Measurements from ENCODE around the gene PGGT1B.
A peak's percentile ranks its signal among the peaks of the same experiment; 100 is the strongest.

The PGGT1B gene

GRCh38 chr5:115262321-115263077 lies at the start of gene PGGT1B:
TSS of gene PGGT1B (minus strand) at chr5:115262877. CDS start at chr5:115262851, 26 bp downstream.
- TF ChIP-seq CEBPB (IDR thresholded peaks at IDR 0.05) = no peak
- TF ChIP-seq ZBTB7A (IDR thresholded peaks at IDR 0.05; ENCODE audit: low read depth) = no peak
- TF ChIP-seq YY1 (IDR thresholded peaks at IDR 0.05; ENCODE audit: low read depth) = peak; percentile 94
- TF ChIP-seq MAX (IDR thresholded peaks at IDR 0.05) = peak; percentile 78
- peak; percentile 28 for TF ChIP-seq TCF12 (IDR thresholded peaks at IDR 0.05; ENCODE audit: low read depth)
- no peak for TF ChIP-seq FOXM1 (IDR thresholded peaks at IDR 0.05; ENCODE audit: borderline replicate concordance, low read depth)
- no peak for TF ChIP-seq TEAD4 (IDR thresholded peaks at IDR 0.05)
- no peak for TF ChIP-seq REST (IDR thresholded peaks at IDR 0.05; ENCODE audit: low read depth)
- TF ChIP-seq RAD21 (IDR thresholded peaks at IDR 0.05; ENCODE audit: low read depth) = no peak
- TF ChIP-seq EGR1 (IDR thresholded peaks at IDR 0.05) = no peak
- TF ChIP-seq CREB1 (IDR thresholded peaks at IDR 0.05; ENCODE audit: low read depth) = peak; percentile 64; the same call in 1 of the 2 replicates
- peak; percentile 30; the same call in 1 of the 2 replicates for TF ChIP-seq NFIC (IDR thresholded peaks at IDR 0.05)
- TF ChIP-seq USF1 (IDR thresholded peaks at IDR 0.05) = no peak
- peak; percentile 95 for TF ChIP-seq TAF1 (IDR thresholded peaks at IDR 0.05; ENCODE audit: low read depth)

- TF ChIP-seq ZBTB7A (IDR thresholded peaks at IDR 0.05; ENCODE audit: low read depth) (no peak), RAD21 (IDR thresholded peaks at IDR 0.05; ENCODE audit: low read depth) (peak; percentile 84)
Measured at GRCh38 chr5:115309751-115310370, 47.2 kb upstream of the PGGT1B start.

GRCh38 chr5:115308815-115309214 lies 46.1 kb upstream of the PGGT1B start:
- TF ChIP-seq CREB1 (IDR thresholded peaks at IDR 0.05; ENCODE audit: low read depth) (no peak), EP300 (IDR thresholded peaks at IDR 0.05; ENCODE audit: borderline replicate concordance) (no peak), REST (IDR thresholded peaks at IDR 0.05; ENCODE audit: low read depth) (no peak)

GRCh38 chr5:115306011-115306536 lies 43.4 kb upstream of the PGGT1B start:
- TF ChIP-seq CEBPB (IDR thresholded peaks at IDR 0.05) (no peak), CREB1 (IDR thresholded peaks at IDR 0.05; ENCODE audit: low read depth) (no peak), RAD21 (IDR thresholded peaks at IDR 0.05; ENCODE audit: low read depth) (no peak), EP300 (IDR thresholded peaks at IDR 0.05; ENCODE audit: borderline replicate concordance) (no peak), TAF1 (IDR thresholded peaks at IDR 0.05; ENCODE audit: low read depth) (no peak), ZBTB7A (IDR thresholded peaks at IDR 0.05; ENCODE audit: low read depth) (no peak), TCF12 (IDR thresholded peaks at IDR 0.05; ENCODE audit: low read depth) (no peak), FOXM1 (IDR thresholded peaks at IDR 0.05; ENCODE audit: borderline replicate concordance, low read depth) (no peak), YY1 (IDR thresholded peaks at IDR 0.05; ENCODE audit: low read depth) (no peak), USF1 (IDR thresholded peaks at IDR 0.05) (no peak), NFIC (IDR thresholded peaks at IDR 0.05) (no peak)

- no peak for TF ChIP-seq CEBPB (IDR thresholded peaks at IDR 0.05)
Measured at GRCh38 chr5:115304496-115304895, 41.8 kb upstream of the PGGT1B start.

- no peak for TF ChIP-seq REST (IDR thresholded peaks at IDR 0.05; ENCODE audit: low read depth)
- no peak for TF ChIP-seq FOXM1 (IDR thresholded peaks at IDR 0.05; ENCODE audit: borderline replicate concordance, low read depth)
- no peak for TF ChIP-seq TAF1 (IDR thresholded peaks at IDR 0.05; ENCODE audit: low read depth)
- no peak for TF ChIP-seq EGR1 (IDR thresholded peaks at IDR 0.05)
- no peak for TF ChIP-seq CREB1 (IDR thresholded peaks at IDR 0.05; ENCODE audit: low read depth)
- no peak for TF ChIP-seq YY1 (IDR thresholded peaks at IDR 0.05; ENCODE audit: low read depth)
- TF ChIP-seq TEAD4 (IDR thresholded peaks at IDR 0.05) = no peak
- TF ChIP-seq ZBTB7A (IDR thresholded peaks at IDR 0.05; ENCODE audit: low read depth) = no peak
Measured at GRCh38 chr5:115298811-115299210, 36.1 kb upstream of the PGGT1B start.

Data from Ishikawa (cell line).